Lower leg skin (tissue), 3 donors: ENCODE data around the gene FLT1.

ENCODE experiments used
- CTCF ChIP-seq, 3 donors: fragments of 450-650 bp; IDR thresholded peaks; one replicate each; pipeline ENCODE4 v1.5.1; 2016; ENCODE audit warnings: antibody characterized with exemption in 3 of 3, mild to moderate bottlenecking in 3 of 3, moderate library complexity in 2 of 3
- POLR2A ChIP-seq, 2 donors: fragments of 450-650 bp; IDR thresholded peaks; one replicate each; pipeline ENCODE4 v1.6.1; 2016 to 2017; ENCODE audit warnings: antibody characterized with exemption in 2 of 2, mild to moderate bottlenecking in 1 of 2, moderate library complexity in 1 of 2

DNA sequence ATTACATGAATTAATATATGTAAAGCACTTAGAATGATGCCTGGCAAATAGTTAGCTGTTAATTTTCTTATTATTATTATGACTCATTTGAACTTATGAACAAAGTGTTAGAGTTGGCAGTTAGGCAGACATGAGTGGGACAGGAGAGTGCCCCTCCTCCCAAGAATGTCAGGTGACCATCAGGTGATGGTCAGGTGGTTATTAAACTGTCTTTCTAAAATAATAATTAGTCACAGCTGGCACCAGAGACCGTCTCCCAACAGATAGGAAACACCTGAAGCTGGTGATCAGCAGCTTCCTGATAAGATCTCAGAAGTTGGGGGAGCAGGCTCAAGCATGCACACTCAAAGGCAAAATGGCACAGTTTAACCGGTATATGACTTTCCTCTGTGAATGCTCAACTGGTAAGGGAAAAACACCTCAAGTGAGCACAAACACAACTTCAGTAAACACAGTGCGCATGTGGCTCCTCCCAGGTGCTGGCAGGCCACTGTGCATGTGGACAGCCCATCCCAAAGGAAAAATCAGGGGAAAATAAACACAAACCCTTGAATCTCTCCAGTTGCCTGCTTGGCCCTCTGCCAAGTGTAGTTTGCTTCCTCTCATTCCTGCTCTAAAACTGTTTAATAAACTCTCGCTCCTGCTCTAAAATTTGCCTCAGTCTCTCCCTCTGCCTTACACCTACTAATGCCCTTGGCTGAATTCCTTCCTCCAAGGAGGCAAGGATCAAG lies 54.0 kb downstream of the FLT1 start:
- TF ChIP-seq CTCF (IDR thresholded peaks at IDR 0.05), result no peak
- TF ChIP-seq POLR2A (IDR thresholded peaks at IDR 0.05), result no peak
